Fibroblast of lung (primary cell): ENCODE results near the gene GSTK1.

Source experiments
- CTCF ChIP-seq, 2 donors: IDR thresholded peaks in 1 of 2; conservative IDR thresholded peaks in 1 of 2; 1 replicate in 1 of 2; 2 replicates in 1 of 2; pipeline ENCODE4 v1.5.1; 2011 to 2012; ENCODE audit warnings: low read length in 2 of 2, control low read depth in 1 of 2, inconsistent platforms in 1 of 2, low read depth in 1 of 2, mild to moderate bottlenecking in 1 of 2
- EZH2 ChIP-seq: IDR thresholded peaks from 2 replicates; pipeline ENCODE4 v1.5.1; 2012; ENCODE audit warnings: low read length, control low read depth, mild to moderate bottlenecking; ENCODE audit errors: missing control alignments

DNA sequence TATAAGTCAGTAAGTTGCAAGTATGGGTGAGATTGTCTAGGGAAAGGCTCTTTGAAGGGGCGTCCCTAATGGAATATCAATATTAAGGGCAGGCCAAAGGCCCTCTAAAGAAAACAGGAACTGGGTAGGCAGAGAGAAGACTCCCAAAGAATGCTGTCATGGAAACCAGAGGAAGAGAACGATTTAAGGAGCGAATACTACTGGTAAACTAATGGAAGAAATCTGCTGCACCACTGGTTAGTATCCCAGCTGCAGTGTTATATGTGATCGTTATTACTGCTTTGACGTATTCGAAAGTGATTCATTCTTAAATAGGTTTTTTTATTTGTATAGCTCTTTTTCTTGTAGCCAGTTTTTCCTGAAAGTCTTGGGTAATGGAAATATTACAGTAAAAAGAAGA is 26.2 kb downstream of the GSTK1 start:
- no peak for TF ChIP-seq CTCF (conservative IDR thresholded peaks at IDR 0.05 in 1 of 2, IDR thresholded peaks at IDR 0.05 in 1 of 2; ENCODE audit: low read depth in 1 of 2, low read length in 2 of 2)
- no peak for TF ChIP-seq EZH2
